Measurements from ENCODE around the gene PTK7.

PTK7 gene

DNA sequence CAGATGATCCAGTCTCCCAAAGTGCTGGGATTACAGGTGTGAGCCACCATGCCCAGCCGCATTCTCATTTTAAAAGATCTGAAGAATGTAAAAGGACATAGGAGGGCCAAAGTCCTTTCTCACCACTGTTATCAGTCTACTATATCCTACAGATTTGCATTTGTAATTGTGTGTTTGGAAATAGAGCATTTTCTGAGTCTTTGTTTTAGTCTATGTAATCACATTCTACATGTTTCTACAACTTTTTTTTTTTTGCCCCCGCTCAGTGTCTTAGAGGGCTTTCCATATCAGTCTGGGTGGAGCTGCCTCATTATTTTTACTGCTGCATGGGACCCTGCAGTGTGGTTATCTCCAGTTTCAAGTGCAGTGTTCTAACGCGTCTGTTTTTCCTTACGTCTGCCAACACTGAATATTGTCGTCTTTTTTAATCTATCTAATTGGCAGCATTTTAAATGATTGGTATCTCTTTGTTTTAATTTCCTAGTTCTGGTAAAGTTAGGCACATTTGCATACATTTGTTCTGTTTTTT lies 113.7 kb downstream of the PTK7 start:
- peaks cover 26% of the 10 kb centered on the region for H3K36me3 ChIP-seq (ENCODE audit: insufficient read depth, insufficient read length, low read length)
- no peaks in the 10 kb centered on the region for H3K27me3 ChIP-seq (ENCODE audit: insufficient read depth, insufficient read length)
- no peak overlapping the region for H3K9ac ChIP-seq (ENCODE audit: insufficient read length, low read depth)
- H3K9me3 ChIP-seq (ENCODE audit: insufficient read depth, low read length), result no peaks in the 10 kb centered on the region
- H3K4me1 ChIP-seq (ENCODE audit: insufficient read depth, insufficient read length), result no peaks in the 10 kb centered on the region
- H3K4me3 ChIP-seq (ENCODE audit: insufficient read length, low read depth), result no peak overlapping the region
- TF ChIP-seq YY1 (IDR thresholded peaks at IDR 0.05; ENCODE audit: insufficient read depth, insufficient read length) (no peak), ZNF274 (IDR thresholded peaks at IDR 0.05; ENCODE audit: low read depth, low read length) (no peak), SUZ12 (IDR thresholded peaks at IDR 0.05; ENCODE audit: extremely low read depth, insufficient read depth, insufficient read length) (no peak)
- no peak for DNase-seq (ENCODE audit: low read depth, low spot score)

DNA sequence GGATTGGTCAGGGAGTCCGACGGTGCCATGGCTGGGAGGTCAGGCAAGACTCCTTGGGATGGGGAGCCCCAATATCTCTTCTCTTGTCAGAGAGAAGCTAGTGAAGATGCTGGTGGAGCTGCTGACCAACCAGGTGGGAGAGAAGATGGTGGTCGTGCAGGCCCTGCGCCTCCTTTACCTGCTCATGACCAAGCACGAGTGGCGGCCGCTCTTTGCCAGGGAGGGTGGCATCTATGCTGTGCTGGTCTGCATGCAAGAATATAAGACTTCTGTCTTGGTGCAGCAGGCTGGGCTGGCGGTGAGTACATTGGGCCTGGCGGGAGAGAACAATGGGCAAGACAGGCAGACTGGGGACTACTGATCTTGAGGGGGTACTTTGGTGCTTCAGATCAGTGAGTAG lies 116.8 kb downstream of the PTK7 start:
- Histone ChIP-seq H3K4me3 (ENCODE audit: insufficient read length, low read depth) (no peak overlapping the region), H3K36me3 (ENCODE audit: insufficient read depth, insufficient read length, low read length) (peaks cover 8% of the 10 kb centered on the region), H3K9me3 (ENCODE audit: insufficient read depth, low read length) (no peaks in the 10 kb centered on the region), H3K4me1 (ENCODE audit: insufficient read depth, insufficient read length) (no peaks in the 10 kb centered on the region), H3K27me3 (ENCODE audit: insufficient read depth, insufficient read length) (no peaks in the 10 kb centered on the region), H3K9ac (ENCODE audit: insufficient read length, low read depth) (no peak overlapping the region)
- no peak for DNase-seq (ENCODE audit: low read depth, low spot score)
- TF ChIP-seq SUZ12 (IDR thresholded peaks at IDR 0.05; ENCODE audit: extremely low read depth, insufficient read depth, insufficient read length), result no peak
- TF ChIP-seq ZNF274 (IDR thresholded peaks at IDR 0.05; ENCODE audit: low read depth, low read length), result no peak
- no peak for TF ChIP-seq YY1 (IDR thresholded peaks at IDR 0.05; ENCODE audit: insufficient read depth, insufficient read length)

DNA sequence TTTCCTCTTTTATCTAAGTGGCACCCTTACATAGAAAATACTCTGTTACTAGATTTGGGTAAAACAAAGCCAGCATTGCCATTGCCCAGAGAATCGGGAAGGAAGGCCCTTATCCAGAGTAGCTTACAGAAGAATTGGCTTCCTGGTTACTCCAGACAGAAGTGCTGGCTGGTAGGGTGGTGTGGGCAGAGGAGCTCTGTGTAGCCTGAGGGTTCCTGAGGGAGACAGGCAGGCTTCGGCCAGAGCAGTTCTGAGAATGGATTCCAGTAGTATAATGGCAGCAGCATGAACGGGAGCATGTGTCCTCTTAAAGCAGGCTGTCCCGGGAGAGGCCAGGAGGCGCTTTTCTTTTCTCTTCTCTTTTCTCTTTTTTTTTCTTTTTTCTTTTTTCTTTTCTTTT lies 117.8 kb downstream of the PTK7 start:
- DNase-seq (ENCODE audit: low read depth, low spot score), result no peak
- TF ChIP-seq ZNF274 (IDR thresholded peaks at IDR 0.05; ENCODE audit: low read depth, low read length) (no peak), SUZ12 (IDR thresholded peaks at IDR 0.05; ENCODE audit: extremely low read depth, insufficient read depth, insufficient read length) (no peak), YY1 (IDR thresholded peaks at IDR 0.05; ENCODE audit: insufficient read depth, insufficient read length) (no peak)
- Histone ChIP-seq H3K4me1 (ENCODE audit: insufficient read depth, insufficient read length) (no peaks in the 10 kb centered on the region), H3K9ac (ENCODE audit: insufficient read length, low read depth) (no peak overlapping the region), H3K4me3 (ENCODE audit: insufficient read length, low read depth) (no peak overlapping the region), H3K9me3 (ENCODE audit: insufficient read depth, low read length) (no peaks in the 10 kb centered on the region), H3K27me3 (ENCODE audit: insufficient read depth, insufficient read length) (no peaks in the 10 kb centered on the region), H3K36me3 (ENCODE audit: insufficient read depth, insufficient read length, low read length) (peaks cover 7% of the 10 kb centered on the region)

DNA sequence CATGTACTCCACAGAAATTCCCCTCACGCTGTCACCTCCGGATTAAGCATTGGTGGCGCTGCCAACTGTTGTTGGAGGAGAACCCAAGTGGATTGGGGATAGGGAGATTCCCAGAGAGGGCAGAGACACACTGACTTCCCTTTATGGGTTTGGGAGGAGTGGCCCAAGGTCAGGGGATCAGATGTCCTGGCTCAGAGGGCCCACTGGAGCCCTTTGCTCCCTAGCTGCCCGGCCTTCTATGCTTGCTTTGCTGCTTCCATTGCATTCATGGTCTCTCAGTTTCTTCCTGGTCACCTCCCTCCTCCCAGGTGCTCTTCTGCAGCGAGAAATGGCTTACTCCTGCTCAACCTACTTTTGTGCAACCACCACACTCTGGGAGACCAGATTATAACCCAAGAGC lies 120.2 kb downstream of the PTK7 start:
- no peak overlapping the region for H3K4me3 ChIP-seq (ENCODE audit: insufficient read length, low read depth)
- no peaks in the 10 kb centered on the region for H3K4me1 ChIP-seq (ENCODE audit: insufficient read depth, insufficient read length)
- peaks cover 11% of the 10 kb centered on the region for H3K36me3 ChIP-seq (ENCODE audit: insufficient read depth, insufficient read length, low read length)
- no peaks in the 10 kb centered on the region for H3K27me3 ChIP-seq (ENCODE audit: insufficient read depth, insufficient read length)
- no peak overlapping the region for H3K9ac ChIP-seq (ENCODE audit: insufficient read length, low read depth)
- no peak for TF ChIP-seq ZNF274 (IDR thresholded peaks at IDR 0.05; ENCODE audit: low read depth, low read length)
- no peak for TF ChIP-seq YY1 (IDR thresholded peaks at IDR 0.05; ENCODE audit: insufficient read depth, insufficient read length)
- TF ChIP-seq SUZ12 (IDR thresholded peaks at IDR 0.05; ENCODE audit: extremely low read depth, insufficient read depth, insufficient read length), result no peak
- no peak for DNase-seq (ENCODE audit: low read depth, low spot score)
- no peaks in the 10 kb centered on the region for H3K9me3 ChIP-seq (ENCODE audit: insufficient read depth, low read length)

DNA sequence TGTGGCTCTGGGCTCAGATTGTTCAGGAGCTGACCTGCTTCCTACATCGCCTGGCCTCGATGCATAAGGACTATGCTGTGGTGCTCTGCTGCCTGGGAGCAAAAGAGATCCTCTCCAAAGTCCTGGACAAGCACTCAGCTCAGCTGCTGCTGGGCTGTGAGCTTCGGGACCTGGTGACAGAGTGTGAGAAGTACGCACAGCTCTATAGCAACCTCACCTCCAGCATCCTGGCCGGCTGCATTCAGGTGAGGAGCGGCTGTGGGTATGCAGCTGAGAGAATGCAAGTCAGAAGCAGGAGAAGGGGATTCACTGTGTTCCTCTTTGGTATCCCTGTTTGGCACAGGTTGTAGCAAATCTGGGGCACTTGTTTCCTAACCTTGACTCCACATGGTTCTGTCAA lies 123.8 kb downstream of the PTK7 start:
- Histone ChIP-seq H3K4me1 (ENCODE audit: insufficient read depth, insufficient read length) (peaks cover 8% of the 10 kb centered on the region), H3K27me3 (ENCODE audit: insufficient read depth, insufficient read length) (no peaks in the 10 kb centered on the region), H3K9me3 (ENCODE audit: insufficient read depth, low read length) (no peaks in the 10 kb centered on the region), H3K9ac (ENCODE audit: insufficient read length, low read depth) (no peak overlapping the region), H3K4me3 (ENCODE audit: insufficient read length, low read depth) (no peak overlapping the region), H3K36me3 (ENCODE audit: insufficient read depth, insufficient read length, low read length) (peaks cover 8% of the 10 kb centered on the region)
- DNase-seq (ENCODE audit: low read depth, low spot score), result no peak
- TF ChIP-seq ZNF274 (IDR thresholded peaks at IDR 0.05; ENCODE audit: low read depth, low read length) (no peak), YY1 (IDR thresholded peaks at IDR 0.05; ENCODE audit: insufficient read depth, insufficient read length) (no peak), SUZ12 (IDR thresholded peaks at IDR 0.05; ENCODE audit: extremely low read depth, insufficient read depth, insufficient read length) (no peak)

GRCh38 chr6:43200541-43200940 lies 124.4 kb downstream of the PTK7 start:
- Histone ChIP-seq H3K4me1 (ENCODE audit: insufficient read depth, insufficient read length) (peaks cover 8% of the 10 kb centered on the region), H3K9me3 (ENCODE audit: insufficient read depth, low read length) (no peaks in the 10 kb centered on the region), H3K36me3 (ENCODE audit: insufficient read depth, insufficient read length, low read length) (peaks cover 5% of the 10 kb centered on the region), H3K4me3 (ENCODE audit: insufficient read length, low read depth) (no peak overlapping the region), H3K27me3 (ENCODE audit: insufficient read depth, insufficient read length) (no peaks in the 10 kb centered on the region), H3K9ac (ENCODE audit: insufficient read length, low read depth) (no peak overlapping the region)
- no peak for TF ChIP-seq SUZ12 (IDR thresholded peaks at IDR 0.05; ENCODE audit: extremely low read depth, insufficient read depth, insufficient read length)
- no peak for TF ChIP-seq YY1 (IDR thresholded peaks at IDR 0.05; ENCODE audit: insufficient read depth, insufficient read length)
- TF ChIP-seq ZNF274 (IDR thresholded peaks at IDR 0.05; ENCODE audit: low read depth, low read length), result no peak
- no peak for DNase-seq (ENCODE audit: low read depth, low spot score)

- Histone ChIP-seq H3K4me1 (ENCODE audit: insufficient read depth, insufficient read length) (peaks cover 8% of the 10 kb centered on the region), H3K36me3 (ENCODE audit: insufficient read depth, insufficient read length, low read length) (peaks cover 4% of the 10 kb centered on the region), H3K27me3 (ENCODE audit: insufficient read depth, insufficient read length) (no peaks in the 10 kb centered on the region), H3K4me3 (ENCODE audit: insufficient read length, low read depth) (no peak overlapping the region), H3K9me3 (ENCODE audit: insufficient read depth, low read length) (no peaks in the 10 kb centered on the region), H3K9ac (ENCODE audit: insufficient read length, low read depth) (no peak overlapping the region)
- DNase-seq (ENCODE audit: low read depth, low spot score), result no peak
- TF ChIP-seq SUZ12 (IDR thresholded peaks at IDR 0.05; ENCODE audit: extremely low read depth, insufficient read depth, insufficient read length) (no peak), ZNF274 (IDR thresholded peaks at IDR 0.05; ENCODE audit: low read depth, low read length) (no peak), YY1 (IDR thresholded peaks at IDR 0.05; ENCODE audit: insufficient read depth, insufficient read length) (no peak)
Measured at GRCh38 chr6:43202451-43202850, 126.3 kb downstream of the PTK7 start.
